HK-2 (cell line): Measurements from ENCODE around the gene FZD4.

Experiments used
- DNase-seq: peaks from one replicate; pipeline ENCODE4 v3.0.0-alpha.2; 2018; ENCODE audit not compliant: unreplicated experiment

The FZD4 gene

GRCh38 chr11:86912238-86912637, 43.0 kb downstream of the FZD4 start:
- DNase-seq, result no peak

GRCh38 chr11:86910592-86910991, 44.6 kb downstream of the FZD4 start:
- DNase-seq, result no peak

- DNase-seq, result no peak
These were observed 49.0 kb downstream of the FZD4 start for GRCh38 chr11:86906198-86906597.

DNA sequence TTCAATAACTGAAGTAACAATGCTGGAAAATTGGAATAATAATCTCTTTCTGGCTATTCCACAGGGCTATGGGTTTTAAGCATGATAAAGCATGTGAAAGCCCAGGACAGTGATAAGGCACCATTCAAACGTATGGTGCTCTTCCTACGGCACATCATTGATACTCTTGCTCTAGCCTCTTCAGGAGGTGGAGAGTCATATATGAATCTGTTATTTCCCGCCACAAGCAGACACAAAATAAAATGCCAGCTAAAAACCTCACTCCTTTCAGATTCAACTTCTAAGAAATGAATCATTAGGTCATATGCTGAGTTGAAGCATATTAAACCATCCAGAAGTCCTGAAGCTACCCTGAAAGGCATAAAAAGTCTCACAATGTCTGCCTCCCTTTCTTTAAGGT, 49.9 kb downstream of the FZD4 start:
- no peak for DNase-seq

- DNase-seq, result no peak
These were observed 51.2 kb downstream of the FZD4 start for GRCh38 chr11:86904001-86904400.

- DNase-seq, result no peak
These were observed 52.9 kb downstream of the FZD4 start for GRCh38 chr11:86902345-86902744.

DNA sequence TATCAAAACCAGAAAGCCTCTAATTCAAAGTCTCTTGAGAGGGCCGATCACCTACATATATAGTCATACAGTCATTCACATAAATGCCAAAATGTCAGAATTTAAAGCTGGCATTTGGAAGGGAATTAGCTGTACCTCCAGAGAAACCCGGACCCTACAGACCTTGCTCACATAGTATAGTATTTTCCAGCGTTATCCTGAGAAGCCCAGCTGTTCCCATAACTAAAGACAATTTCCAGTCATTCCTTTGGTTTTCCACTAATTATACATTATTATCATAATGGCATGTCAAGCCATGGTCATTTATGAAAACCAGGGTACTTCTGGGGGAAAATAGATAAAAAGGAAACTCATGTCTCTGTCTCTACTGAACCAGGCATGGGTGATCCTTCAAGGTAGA, 53.6 kb downstream of the FZD4 start:
- no peak for DNase-seq

GRCh38 chr11:86900162-86900561, 55.0 kb downstream of the FZD4 start:
- DNase-seq, result no peak

- DNase-seq, result no peak
These were observed 56.5 kb downstream of the FZD4 start for GRCh38 chr11:86898689-86899088.

- DNase-seq, result no peak
These were observed 58.8 kb downstream of the FZD4 start for GRCh38 chr11:86896441-86896841.
